ENCODE data around the gene SPRY1. TPM values are rescaled to one million over a fixed set of nuclear protein-coding genes. Genes with fewer than 3 reads are reported as not detected.

SPRY1 gene
- total RNA-seq, 1 donor from 2014 or later, result 134 TPM

GRCh38 chr4:123393721-123394120 is 2.9 kb upstream of the SPRY1 start:
- ATAC-seq (no peak), DNase-seq (no peak)
- H3K9me3 ChIP-seq, result no peaks in the 10 kb centered on the region
- H3K27ac ChIP-seq, result no peak overlapping the region
- H3K27me3 ChIP-seq, result no peaks in the 10 kb centered on the region
- H3K4me1 ChIP-seq, result no peaks in the 10 kb centered on the region
- no peak for TF ChIP-seq CTCF (IDR thresholded peaks at IDR 0.05)
- no peak overlapping the region for H3K4me3 ChIP-seq
- no peaks in the 10 kb centered on the region for H3K36me3 ChIP-seq
- intact Hi-C loops (cut with DNase I), result loop anchor here (10.0 kb wide), 1 partner anchor 721 kb away; no protein-coding TSS in a partner anchor

- Histone ChIP-seq H3K4me3 (peak overlapping the region; percentile 73), H3K27ac (peak overlapping the region; percentile 94), H3K9me3 (no peaks in the 10 kb centered on the region), H3K36me3 (peaks cover 9% of the 10 kb centered on the region), H3K27me3 (no peaks in the 10 kb centered on the region), H3K4me1 (no peaks in the 10 kb centered on the region)
- ATAC-seq (peak; percentile 49), DNase-seq (peak; percentile 86)
- no peak for TF ChIP-seq CTCF (IDR thresholded peaks at IDR 0.05)
- intact Hi-C loops (cut with DNase I), result loop anchor here (10.0 kb wide), 1 partner anchor 717 kb away; no protein-coding TSS in a partner anchor
These were observed 810 bp downstream of the SPRY1 start for GRCh38 chr4:123397144-123398065.

GRCh38 chr4:123398066-123398852 is 1.7 kb downstream of the SPRY1 start:
- ATAC-seq (peak; percentile 85), DNase-seq (peak; percentile 91)
- intact Hi-C loops (cut with DNase I), result loop anchor here (10.0 kb wide), 1 partner anchor 717 kb away; no protein-coding TSS in a partner anchor
- peaks cover 18% of the 10 kb centered on the region for H3K36me3 ChIP-seq
- no peaks in the 10 kb centered on the region for H3K27me3 ChIP-seq
- no peaks in the 10 kb centered on the region for H3K9me3 ChIP-seq
- peak overlapping the region; percentile 73 for H3K4me3 ChIP-seq
- no peaks in the 10 kb centered on the region for H3K4me1 ChIP-seq
- H3K27ac ChIP-seq, result peak overlapping the region; percentile 94
- peak; percentile 50 for TF ChIP-seq CTCF (IDR thresholded peaks at IDR 0.05)

- H3K27me3 ChIP-seq, result no peaks in the 10 kb centered on the region
- peak; percentile 87 for DNase-seq
- peak overlapping the region; percentile 94 for H3K27ac ChIP-seq
- peak overlapping the region; percentile 73 for H3K4me3 ChIP-seq
- intact Hi-C loops (cut with DNase I), result loop anchor here (10.0 kb wide), 1 partner anchor 716 kb away; no protein-coding TSS in a partner anchor
- ATAC-seq, result peak; percentile 56
- H3K9me3 ChIP-seq, result no peaks in the 10 kb centered on the region
- peaks cover 25% of the 10 kb centered on the region for H3K36me3 ChIP-seq
- peak; percentile 20 for TF ChIP-seq CTCF (IDR thresholded peaks at IDR 0.05)
- no peaks in the 10 kb centered on the region for H3K4me1 ChIP-seq
These were observed 2.4 kb downstream of the SPRY1 start for GRCh38 chr4:123398853-123399626.
